ENCODE data around the gene NUCB1.
"Not testable (repeated sequence)": the region's sequence is repeated elsewhere in the genome, so short reads cannot be mapped to it uniquely, and the experiment has no call there.

Gene NUCB1

GRCh38 chr19:48883726-48884125, 16.4 kb upstream of the NUCB1 start:
- DNase-seq (ENCODE audit: insufficient read length, low spot score) (no peak), FAIRE-seq (no peak)
- TF ChIP-seq POLR2A (IDR thresholded peaks at IDR 0.05; ENCODE audit: low read depth, low read length) (no peak), POLR2AphosphoS5 (IDR thresholded peaks at IDR 0.05; ENCODE audit: low read depth, low read length) (no peak), SPI1 (IDR thresholded peaks at IDR 0.05; ENCODE audit: low read depth, low read length) (no peak), POU2F2 (IDR thresholded peaks at IDR 0.05; ENCODE audit: low read depth, low read length) (no peak), PAX5 (IDR thresholded peaks at IDR 0.05; ENCODE audit: insufficient read depth, low read length, severe bottlenecking) (no peak), TAF1 (IDR thresholded peaks at IDR 0.05; ENCODE audit: low read depth, low read length) (no peak)

- FAIRE-seq (no peak), DNase-seq (ENCODE audit: insufficient read length, low spot score) (no peak)
- TF ChIP-seq TAF1 (IDR thresholded peaks at IDR 0.05; ENCODE audit: low read depth, low read length), result no peak
- no peak for TF ChIP-seq PAX5 (IDR thresholded peaks at IDR 0.05; ENCODE audit: insufficient read depth, low read length, severe bottlenecking)
- no peak for TF ChIP-seq POLR2A (IDR thresholded peaks at IDR 0.05; ENCODE audit: low read depth, low read length)
- TF ChIP-seq SPI1 (IDR thresholded peaks at IDR 0.05; ENCODE audit: low read depth, low read length), result no peak
- no peak for TF ChIP-seq POLR2AphosphoS5 (IDR thresholded peaks at IDR 0.05; ENCODE audit: low read depth, low read length)
- TF ChIP-seq POU2F2 (IDR thresholded peaks at IDR 0.05; ENCODE audit: low read depth, low read length), result no peak
Measured at GRCh38 chr19:48887861-48888612, 12.1 kb upstream of the NUCB1 start.

GRCh38 chr19:48889496-48889895, 10.6 kb upstream of the NUCB1 start:
- DNase-seq (ENCODE audit: insufficient read length, low spot score); FAIRE-seq: not testable (repeated sequence)

DNA sequence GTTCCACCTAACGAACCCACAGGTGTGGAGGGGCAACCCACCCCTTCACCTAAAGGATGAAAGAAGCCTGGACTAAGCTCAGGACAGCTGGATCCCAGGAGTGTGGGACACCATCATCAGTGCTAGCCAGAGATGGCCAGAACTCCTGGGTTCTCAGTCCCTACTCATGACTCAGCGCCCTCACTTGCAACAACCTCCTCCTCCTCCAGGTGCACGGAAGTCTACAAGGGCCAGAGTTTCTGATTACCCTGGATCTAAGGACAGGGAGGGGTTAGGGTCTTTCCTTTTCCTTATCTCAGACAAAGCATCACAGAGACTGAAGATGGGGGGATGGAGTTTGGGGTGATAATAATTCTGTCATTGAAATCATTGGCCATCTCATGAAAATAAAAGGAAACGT, 9.6 kb upstream of the NUCB1 start:
- TF ChIP-seq POU2F2 (IDR thresholded peaks at IDR 0.05; ENCODE audit: low read depth, low read length) (no peak), PAX5 (IDR thresholded peaks at IDR 0.05; ENCODE audit: insufficient read depth, low read length, severe bottlenecking) (no peak), SPI1 (IDR thresholded peaks at IDR 0.05; ENCODE audit: low read depth, low read length) (no peak)
- FAIRE-seq, result no peak
- DNase-seq (ENCODE audit: insufficient read length, low spot score), result no peak

DNA sequence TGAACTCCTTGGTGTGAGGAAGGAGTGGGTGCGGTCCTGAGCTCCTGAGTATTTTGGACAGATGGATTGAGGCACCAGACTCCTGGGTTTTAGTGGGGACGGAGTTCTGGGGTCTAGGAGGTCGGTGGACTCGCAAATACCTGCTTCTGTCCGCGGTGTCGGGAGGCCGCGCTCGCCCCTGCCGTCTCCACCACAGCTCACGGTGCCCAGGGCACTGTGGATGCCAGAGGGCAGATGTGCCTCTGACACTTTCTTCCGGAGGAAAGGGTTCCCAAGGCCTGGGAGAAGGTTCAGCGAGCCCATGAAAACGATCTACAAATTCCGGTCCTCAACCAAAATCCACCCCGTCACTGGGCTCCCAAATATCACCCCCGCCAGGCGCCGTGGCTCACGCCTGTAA, 4.9 kb upstream of the NUCB1 start:
- no peak for DNase-seq (ENCODE audit: insufficient read length, low spot score)

DNA sequence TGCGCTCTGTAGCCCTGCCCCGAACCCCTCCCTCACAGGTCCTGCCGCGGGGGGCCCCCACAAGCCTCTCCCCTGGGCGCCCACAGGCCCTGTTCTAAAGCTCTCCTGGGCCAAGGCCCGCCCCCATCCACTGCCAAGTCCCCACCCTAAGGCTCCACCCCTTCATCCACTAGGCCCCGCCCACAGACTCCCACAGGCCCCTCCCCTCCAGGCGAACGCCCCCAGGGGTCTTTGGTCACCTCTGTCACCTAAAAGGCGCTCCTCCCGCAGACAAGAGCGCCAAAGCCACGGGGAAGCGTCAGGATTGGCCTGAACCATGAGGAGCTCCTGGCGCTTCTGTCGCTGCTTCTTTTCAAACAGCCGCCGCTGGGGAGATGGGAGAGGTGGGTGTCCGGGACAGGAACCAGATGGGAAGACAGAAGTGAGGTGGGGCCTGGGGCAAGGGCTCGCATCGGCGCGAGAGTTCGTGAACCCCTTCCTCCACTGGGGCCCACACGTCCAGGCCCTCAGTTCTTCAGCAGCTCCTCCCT, 3.9 kb upstream of the NUCB1 start:
- TF ChIP-seq PAX5 (IDR thresholded peaks at IDR 0.05; ENCODE audit: insufficient read depth, low read length, severe bottlenecking), result no peak
- no peak for TF ChIP-seq SPI1 (IDR thresholded peaks at IDR 0.05; ENCODE audit: low read depth, low read length)
- no peak for TF ChIP-seq POU2F2 (IDR thresholded peaks at IDR 0.05; ENCODE audit: low read depth, low read length)
- TF ChIP-seq POLR2AphosphoS5 (IDR thresholded peaks at IDR 0.05; ENCODE audit: low read depth, low read length), result no peak
- no peak for TF ChIP-seq TAF1 (IDR thresholded peaks at IDR 0.05; ENCODE audit: low read depth, low read length)
- no peak for TF ChIP-seq POLR2A (IDR thresholded peaks at IDR 0.05; ENCODE audit: low read depth, low read length)
- DNase-seq (ENCODE audit: insufficient read length, low spot score) (no peak), FAIRE-seq (no peak)

More for the DNA sequence above, 4.9 kb upstream of the NUCB1 start:
- TF ChIP-seq POLR2A (IDR thresholded peaks at IDR 0.05; ENCODE audit: low read depth, low read length) (no peak), TAF1 (IDR thresholded peaks at IDR 0.05; ENCODE audit: low read depth, low read length) (no peak), PAX5 (IDR thresholded peaks at IDR 0.05; ENCODE audit: insufficient read depth, low read length, severe bottlenecking) (no peak), SPI1 (IDR thresholded peaks at IDR 0.05; ENCODE audit: low read depth, low read length) (no peak), POLR2AphosphoS5 (IDR thresholded peaks at IDR 0.05; ENCODE audit: low read depth, low read length) (no peak), POU2F2 (IDR thresholded peaks at IDR 0.05; ENCODE audit: low read depth, low read length) (no peak)
- no peak for FAIRE-seq

DNA sequence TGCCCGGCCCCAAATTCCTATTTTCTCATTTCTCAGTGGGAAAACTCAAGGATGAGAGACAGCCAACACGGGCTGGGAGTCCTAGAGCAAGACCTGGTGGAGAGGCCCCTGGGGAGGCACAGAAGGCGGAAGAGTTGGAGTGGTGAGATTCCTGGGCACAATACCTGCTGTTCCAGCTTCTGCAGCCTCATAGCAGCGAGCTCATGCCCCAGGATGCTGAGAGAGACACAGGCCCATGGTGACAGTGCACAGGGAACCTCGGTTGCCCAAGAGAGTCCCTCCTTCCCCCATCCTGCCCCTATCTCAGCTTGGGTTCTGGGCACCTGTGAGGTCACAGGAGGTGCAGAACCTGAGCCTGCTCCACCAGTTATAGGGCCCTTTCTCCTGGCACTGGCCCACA, 2.9 kb upstream of the NUCB1 start:
- no peak for DNase-seq (ENCODE audit: insufficient read length, low spot score)
- no peak for FAIRE-seq
- TF ChIP-seq POLR2A (IDR thresholded peaks at IDR 0.05; ENCODE audit: low read depth, low read length) (no peak), POLR2AphosphoS5 (IDR thresholded peaks at IDR 0.05; ENCODE audit: low read depth, low read length) (no peak), PAX5 (IDR thresholded peaks at IDR 0.05; ENCODE audit: insufficient read depth, low read length, severe bottlenecking) (no peak), TAF1 (IDR thresholded peaks at IDR 0.05; ENCODE audit: low read depth, low read length) (no peak), SPI1 (IDR thresholded peaks at IDR 0.05; ENCODE audit: low read depth, low read length) (no peak)

GRCh38 chr19:48899386-48899749, 744 bp upstream of the NUCB1 start:
- FAIRE-seq; DNase-seq (ENCODE audit: insufficient read length, low spot score): not testable (repeated sequence)

DNA sequence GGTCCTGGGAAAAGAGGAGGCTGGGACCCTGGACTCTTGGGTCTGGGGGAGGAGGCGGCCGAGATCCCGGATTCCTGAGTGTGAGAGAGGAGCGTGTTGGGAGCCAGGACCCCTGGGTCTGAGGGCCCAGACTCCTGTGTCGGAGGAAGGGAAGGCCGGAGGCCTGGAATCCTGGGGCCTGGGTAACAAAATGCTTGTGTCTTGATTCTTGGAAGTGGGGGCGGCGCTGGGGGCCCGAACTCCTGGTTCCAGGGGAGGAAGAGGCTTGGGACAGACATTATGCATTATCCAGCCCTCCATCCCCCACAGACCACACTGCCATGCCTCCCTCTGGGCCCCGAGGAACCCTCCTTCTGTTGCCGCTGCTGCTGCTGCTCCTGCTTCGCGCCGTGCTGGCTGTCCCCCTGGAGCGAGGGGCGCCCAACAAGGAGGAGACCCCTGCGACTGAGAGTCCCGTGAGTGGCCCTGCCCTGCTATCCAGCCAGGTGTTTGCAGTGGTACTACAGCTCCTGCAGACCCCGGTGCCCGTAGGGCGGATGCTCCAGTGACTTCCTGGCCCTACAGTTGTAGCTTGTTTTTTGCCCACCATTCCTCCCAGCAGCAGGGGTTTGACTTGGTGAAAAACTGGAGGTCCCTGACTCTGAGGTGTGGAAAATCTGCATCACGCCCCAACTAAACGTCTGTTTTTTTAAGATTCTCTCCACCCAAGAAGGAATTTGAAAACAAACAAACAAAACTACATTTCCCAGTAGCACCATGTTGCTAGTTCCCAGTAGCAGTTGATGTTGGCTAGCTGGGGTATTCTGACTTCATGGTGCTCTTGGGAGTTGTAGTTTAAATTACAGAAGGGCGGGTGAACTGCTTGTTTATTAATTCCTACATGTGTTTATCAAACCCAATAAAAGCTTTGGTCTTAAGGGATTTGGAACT, 630 bp downstream of the NUCB1 start:
- DNase-seq (ENCODE audit: insufficient read length, low spot score) (no peak), FAIRE-seq (peak; percentile 61)

DNA sequence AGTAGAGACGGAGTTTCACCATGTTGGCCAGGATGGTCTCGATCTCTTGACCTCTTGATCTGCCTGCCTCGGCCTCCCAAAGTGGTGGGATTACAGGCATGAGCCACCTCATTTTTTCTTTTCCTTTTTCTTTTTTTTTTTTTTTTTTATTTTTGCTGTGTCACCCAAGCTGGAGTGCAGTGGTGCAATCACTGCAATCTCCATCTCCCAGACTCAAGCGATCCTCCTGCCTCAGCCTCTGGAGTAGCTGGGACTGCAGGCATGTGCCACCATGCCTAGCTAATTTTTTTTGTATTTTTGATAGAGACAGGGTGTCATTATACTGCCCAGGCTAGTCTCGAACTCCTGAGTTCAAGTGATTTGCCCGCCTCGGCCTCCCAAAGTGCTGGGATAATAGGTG, 2.2 kb downstream of the NUCB1 start:
- not testable (repeated sequence) for FAIRE-seq; DNase-seq (ENCODE audit: insufficient read length, low spot score)

More for the DNA sequence above, 630 bp downstream of the NUCB1 start:
- TF ChIP-seq POU2F2 (IDR thresholded peaks at IDR 0.05; ENCODE audit: low read depth, low read length) (no peak), SPI1 (IDR thresholded peaks at IDR 0.05; ENCODE audit: low read depth, low read length) (no peak), PAX5 (IDR thresholded peaks at IDR 0.05; ENCODE audit: insufficient read depth, low read length, severe bottlenecking) (no peak), TAF1 (IDR thresholded peaks at IDR 0.05; ENCODE audit: low read depth, low read length) (no peak), POLR2AphosphoS5 (IDR thresholded peaks at IDR 0.05; ENCODE audit: low read depth, low read length) (no peak), POLR2A (IDR thresholded peaks at IDR 0.05; ENCODE audit: low read depth, low read length) (no peak)

- peak; percentile 16 for FAIRE-seq
Measured at GRCh38 chr19:48903788-48904187, 3.7 kb downstream of the NUCB1 start.

More at GRCh38 chr19:48903788-48904187, 3.7 kb downstream of the NUCB1 start:
- DNase-seq (ENCODE audit: insufficient read length, low spot score), result not testable (repeated sequence)

Measured in GM12891 (cell line).